C4-2B (cell line): Measurements from ENCODE around the gene FOXJ3.
A peak's percentile ranks its signal among the peaks of the same experiment; 100 is the strongest.

Source experiments
- H3K27ac ChIP-seq: fragments of 450-650 bp; 2 replicates; pipeline ENCODE4 v1.5.1; 2017
- ZFX ChIP-seq: fragments of 450-650 bp; IDR thresholded peaks from 2 replicates; pipeline ENCODE4 v1.6.1; 2017
- TF ChIP-seq, protein P1 (sequence below): fragments of 450-650 bp; conservative IDR thresholded peaks from 2 replicates; pipeline ENCODE4 v1.5.1; 2017; ENCODE audit warnings: mild to moderate bottlenecking

Gene FOXJ3

DNA sequence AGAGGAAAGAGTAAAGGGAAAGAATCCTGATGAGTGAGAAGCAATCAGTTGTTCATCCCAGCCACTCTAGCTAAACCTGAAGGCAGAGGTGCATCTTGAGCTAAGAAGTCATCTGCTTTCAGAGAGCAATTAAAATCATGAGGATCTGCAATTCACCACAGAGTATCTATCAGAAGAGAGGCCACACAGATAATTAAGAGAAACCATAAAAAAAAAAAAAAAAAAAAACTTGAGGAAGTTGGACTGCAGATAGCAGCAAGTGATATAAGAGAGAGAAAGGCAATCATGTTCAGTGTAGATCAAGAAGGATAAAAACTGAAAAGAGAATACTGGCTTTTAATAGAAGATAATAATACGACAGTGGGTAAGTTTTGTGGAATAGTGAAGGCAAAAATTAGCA lies 17.7 kb downstream of the FOXJ3 start:
- no peak for TF ChIP-seq ZFX
- TF ChIP-seq, protein P1, sequence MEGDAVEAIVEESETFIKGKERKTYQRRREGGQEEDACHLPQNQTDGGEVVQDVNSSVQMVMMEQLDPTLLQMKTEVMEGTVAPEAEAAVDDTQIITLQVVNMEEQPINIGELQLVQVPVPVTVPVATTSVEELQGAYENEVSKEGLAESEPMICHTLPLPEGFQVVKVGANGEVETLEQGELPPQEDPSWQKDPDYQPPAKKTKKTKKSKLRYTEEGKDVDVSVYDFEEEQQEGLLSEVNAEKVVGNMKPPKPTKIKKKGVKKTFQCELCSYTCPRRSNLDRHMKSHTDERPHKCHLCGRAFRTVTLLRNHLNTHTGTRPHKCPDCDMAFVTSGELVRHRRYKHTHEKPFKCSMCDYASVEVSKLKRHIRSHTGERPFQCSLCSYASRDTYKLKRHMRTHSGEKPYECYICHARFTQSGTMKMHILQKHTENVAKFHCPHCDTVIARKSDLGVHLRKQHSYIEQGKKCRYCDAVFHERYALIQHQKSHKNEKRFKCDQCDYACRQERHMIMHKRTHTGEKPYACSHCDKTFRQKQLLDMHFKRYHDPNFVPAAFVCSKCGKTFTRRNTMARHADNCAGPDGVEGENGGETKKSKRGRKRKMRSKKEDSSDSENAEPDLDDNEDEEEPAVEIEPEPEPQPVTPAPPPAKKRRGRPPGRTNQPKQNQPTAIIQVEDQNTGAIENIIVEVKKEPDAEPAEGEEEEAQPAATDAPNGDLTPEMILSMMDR = no peak
- H3K27ac ChIP-seq = no peak overlapping the region

DNA sequence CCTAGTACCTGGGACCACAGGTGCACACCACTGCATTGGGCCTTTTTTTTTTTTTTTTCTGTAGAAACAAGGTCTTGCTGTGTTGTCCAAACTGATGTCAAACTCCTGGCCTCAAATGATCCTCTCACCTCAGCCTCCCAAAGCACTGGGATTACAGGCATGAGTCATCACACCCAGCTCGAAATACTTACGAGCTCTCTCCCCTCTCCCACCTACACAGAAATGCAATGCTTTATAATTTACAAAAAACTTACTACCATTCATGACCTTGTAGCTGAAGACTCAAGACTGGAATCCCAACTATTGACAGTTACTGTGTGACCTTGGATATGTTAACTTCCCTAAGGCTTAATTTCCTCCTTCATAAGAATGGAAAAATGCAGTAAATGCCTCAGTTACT lies 18.7 kb downstream of the FOXJ3 start:
- H3K27ac ChIP-seq = no peak overlapping the region
- TF ChIP-seq, protein P1 = no peak
- no peak for TF ChIP-seq ZFX

DNA sequence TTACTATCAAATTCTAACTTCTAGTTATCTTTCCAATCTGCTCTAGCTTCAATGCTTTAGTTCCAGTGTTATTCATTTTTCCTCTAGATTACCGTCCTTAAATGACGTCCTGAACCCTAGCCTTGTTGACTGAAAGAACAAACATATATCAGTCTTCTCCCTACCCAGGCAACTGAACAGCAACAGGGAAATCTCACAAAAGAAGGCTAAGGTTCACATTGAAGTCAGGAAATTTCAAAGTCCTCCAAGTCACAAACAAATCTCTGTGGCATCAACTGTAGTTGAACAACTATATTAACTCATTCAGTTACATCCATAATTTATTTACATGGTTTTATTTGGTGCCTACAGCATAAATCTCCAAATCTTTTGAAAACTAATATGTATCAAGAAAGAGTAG lies 19.5 kb downstream of the FOXJ3 start:
- no peak for TF ChIP-seq ZFX
- TF ChIP-seq, protein P1 = no peak
- H3K27ac ChIP-seq = no peak overlapping the region

DNA sequence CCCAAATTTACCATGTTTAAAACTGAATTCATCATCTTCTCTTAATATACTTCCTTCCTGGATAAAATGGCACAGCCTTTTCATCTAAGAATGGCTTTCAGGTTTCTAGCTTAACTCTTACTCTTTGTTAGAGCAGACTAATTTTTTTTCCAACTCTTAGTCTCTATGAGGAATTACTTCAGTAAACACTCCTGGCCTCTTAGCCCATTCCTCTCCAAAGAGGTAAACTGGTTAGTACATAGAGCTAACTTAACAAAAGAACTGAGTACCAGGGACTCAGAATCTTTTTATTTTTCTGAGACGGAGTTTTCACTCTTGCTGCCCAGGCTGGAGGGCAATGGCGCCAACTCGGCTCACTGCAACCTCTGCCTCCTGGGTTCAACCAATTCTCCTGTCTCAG lies 21.1 kb downstream of the FOXJ3 start:
- peak overlapping the region; percentile 8; the same call in 1 of the 2 replicates for H3K27ac ChIP-seq
- TF ChIP-seq, protein P1 = no peak
- TF ChIP-seq ZFX = no peak

DNA sequence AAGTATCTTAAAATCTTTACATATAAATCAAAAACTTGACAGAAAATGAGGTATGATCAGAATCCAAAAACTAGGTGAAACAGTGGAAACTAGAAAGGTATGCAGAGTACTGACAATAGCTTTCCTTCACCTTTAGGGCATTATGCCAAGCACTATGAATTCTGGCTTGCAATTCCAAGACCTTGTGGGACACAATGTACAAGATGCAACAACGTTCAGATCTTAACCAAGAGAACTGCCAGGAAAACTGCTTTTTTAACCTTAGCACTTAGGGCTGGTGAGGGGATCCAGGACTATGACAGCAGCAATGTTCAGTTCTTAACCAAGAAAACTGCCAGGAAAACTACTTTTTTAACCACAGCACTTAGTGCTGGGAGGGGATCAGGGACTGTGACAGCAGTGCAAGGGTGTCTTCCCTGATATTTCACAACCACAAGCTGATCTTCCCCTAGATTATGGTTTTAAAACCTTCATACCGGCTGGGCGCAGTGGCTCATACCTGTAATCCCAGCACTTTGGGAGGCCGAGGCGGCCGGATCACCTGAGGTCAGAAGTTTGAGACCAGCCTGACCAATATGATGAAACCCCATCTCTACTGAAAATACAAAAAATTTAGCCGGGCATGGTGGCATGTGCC lies 22.3 kb downstream of the FOXJ3 start:
- peak overlapping the region; percentile 70 for H3K27ac ChIP-seq
- TF ChIP-seq, protein P1 = no peak
- no peak for TF ChIP-seq ZFX

DNA sequence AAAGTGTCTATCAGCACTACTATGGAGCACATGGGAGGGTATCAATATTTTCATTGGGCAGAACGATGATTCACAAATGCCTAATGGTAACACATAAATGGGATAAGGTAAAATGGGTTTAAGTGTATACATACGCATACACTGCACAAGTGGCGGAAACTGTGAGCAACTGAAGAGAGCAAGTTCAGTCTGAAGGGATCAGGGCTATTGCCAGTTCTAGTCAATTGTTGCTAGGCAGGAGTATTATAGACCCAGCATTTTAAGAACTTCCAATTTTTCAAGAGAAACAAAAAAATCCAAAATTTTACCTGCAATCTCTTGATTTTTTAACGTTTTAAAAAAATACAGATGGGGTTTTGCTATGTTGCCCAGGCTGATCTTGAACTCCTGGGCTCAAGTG lies 23.1 kb downstream of the FOXJ3 start:
- H3K27ac ChIP-seq = no peak overlapping the region
- no peak for TF ChIP-seq ZFX
- TF ChIP-seq, protein P1 = no peak

DNA sequence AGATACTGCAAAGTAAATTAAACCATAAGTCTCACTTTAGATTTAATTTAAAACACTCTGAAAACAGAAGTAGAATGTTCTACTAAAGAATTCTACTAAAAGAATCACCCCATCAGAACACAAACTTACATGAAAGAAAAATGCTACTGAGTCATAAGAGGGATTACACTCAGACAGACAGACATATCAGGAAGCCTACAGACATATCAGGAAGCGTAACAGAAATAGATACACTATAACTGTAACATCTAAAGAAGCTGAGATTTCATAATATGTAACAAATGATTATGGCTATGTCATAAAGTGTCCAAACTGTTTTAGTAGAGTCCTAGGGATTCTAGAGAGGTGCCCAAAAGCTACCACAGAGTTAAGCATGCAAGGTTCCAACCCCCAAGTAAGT lies 23.9 kb downstream of the FOXJ3 start:
- H3K27ac ChIP-seq = no peak overlapping the region
- TF ChIP-seq, protein P1 = no peak
- TF ChIP-seq ZFX = no peak
